K562 (cell line): ENCODE measurements around the gene FKBP9. TPM values are rescaled to one million over a fixed set of nuclear protein-coding genes. Genes with fewer than 3 reads are reported as not detected.
A peak's percentile ranks its signal among the peaks of the same experiment; 100 is the strongest.
"Not testable (repeated sequence)": the region's sequence is repeated elsewhere in the genome, so short reads cannot be mapped to it uniquely, and the experiment has no call there.

Experiments
- ATAC-seq: fragments of 200-7000 bp; cut with Tn5 transposase; 3 replicates; pipeline ENCODE4 v1.9.1; 2020; ENCODE audit warnings: moderate library complexity
- BruUV-seq: library from RNA; stranded (reverse); fragments of 400-500 nt; replicated peaks from 2 replicates; lab custom pipeline; 2021; lab: Mats Ljungman, UMichigan
- CTCF ChIA-PET: fragments of 300-600 bp; formaldehyde crosslinking; extraction: SDS; loops from one replicate; lab custom pipeline; 2021; ENCODE audit warnings: low intra/inter-chr PET ratio; lab: Yijun Ruan, JAX
- POLR2A ChIA-PET: fragments of 300-600, 350-650 bp; sonication (Branson Sonifier 250); formaldehyde crosslinking; extraction: SDS; loops from one replicate; lab custom pipeline; 2021; ENCODE audit warnings: antibody characterized with exemption, inconsistent platforms; lab: Yijun Ruan, JAX
- DNase-seq, 4 experiments: peaks; one replicate each; pipeline versions ENCODE4 v3.0.0 to v3.0.0-alpha.2; 2011 to 2018; ENCODE audit warnings: low spot score in 3 of 4, mixed read lengths in 3 of 4; ENCODE audit errors: extremely low read depth in 1 of 4
- FAIRE-seq: peaks from 2 replicates; lab custom pipeline; 2011; peaks lifted over from hg19 to GRCh38; lab: Jason Lieb, UNC
- H2AFZ ChIP-seq: 2 replicates; pipeline ENCODE4 v1.6.0; 2011; ENCODE audit warnings: low read depth, low read length, control low read depth, inconsistent platforms
- H3K27ac ChIP-seq: fragments of 200-600 bp; 3 replicates; pipeline ENCODE4 v1.8.0; 2011; ENCODE audit warnings: low read depth, mild to moderate bottlenecking, control low read depth, inconsistent platforms, low read length, moderate library complexity, mixed read lengths; ENCODE audit errors: extremely low read depth
- H3K27me3 ChIP-seq, 2 experiments: fragments of 300-600 bp in 1 of 2; 2 replicates in 1 of 2; 3 replicates in 1 of 2; pipeline versions ENCODE4 v1.6.0 to v1.8.0; 2011; ENCODE audit warnings: inconsistent platforms in 2 of 2, low read length in 2 of 2, mild to moderate bottlenecking in 1 of 2, mixed read lengths in 1 of 2, moderate library complexity in 1 of 2; ENCODE audit not compliant: control insufficient read depth in 2 of 2, insufficient read depth in 2 of 2
- H3K36me3 ChIP-seq: fragments of 300-600 bp; 3 replicates; pipeline ENCODE4 v1.8.0; 2011; ENCODE audit warnings: mild to moderate bottlenecking, low read length, inconsistent platforms; ENCODE audit not compliant: control insufficient read depth, insufficient read depth
- H3K4me1 ChIP-seq, 2 experiments: fragments of 200-600 bp in 1 of 2; replicated peaks in 1 of 2; 2 replicates in 1 of 2; 3 replicates in 1 of 2; pipeline versions ENCODE4 v1.5.1 to v1.8.0; 2011; ENCODE audit warnings: inconsistent platforms in 2 of 2, low read length in 2 of 2, mild to moderate bottlenecking in 1 of 2, mixed read lengths in 1 of 2, moderate library complexity in 1 of 2; ENCODE audit not compliant: control insufficient read depth in 2 of 2, insufficient read depth in 2 of 2
- H3K4me2 ChIP-seq: 2 replicates; pipeline ENCODE4 v1.6.1; 2011; ENCODE audit warnings: low read length, control low read depth, inconsistent platforms, mixed read lengths; ENCODE audit not compliant: insufficient read depth
- H3K4me3 ChIP-seq: fragments of 200-600 bp; sonication (generic), shearing (Covaris generic); 2 replicates; pipeline ENCODE4 v1.5.1; 2016; ENCODE audit warnings: control low read depth, inconsistent platforms
- H3K79me2 ChIP-seq: fragments of 200-600 bp; 3 replicates; pipeline ENCODE4 v1.8.0; 2011; ENCODE audit warnings: low read length, inconsistent platforms; ENCODE audit not compliant: control insufficient read depth, insufficient read depth
- H3K9ac ChIP-seq, 2 experiments: 2 replicates each; pipeline versions ENCODE4 v1.6.0 to v1.6.1; 2011; ENCODE audit warnings: low read depth in 2 of 2, low read length in 2 of 2, control low read depth in 1 of 2, inconsistent platforms in 1 of 2, mild to moderate bottlenecking in 1 of 2, mixed read lengths in 1 of 2; ENCODE audit not compliant: insufficient read depth in 1 of 2
- H3K9me1 ChIP-seq: one replicate; pipeline ENCODE4 v1.6.0; 2011; ENCODE audit warnings: inconsistent platforms, mild to moderate bottlenecking, low read length, moderate library complexity; ENCODE audit not compliant: control insufficient read depth, insufficient read depth
- H3K9me3 ChIP-seq: replicated peaks from 2 replicates; pipeline ENCODE4 v1.5.1; 2011; ENCODE audit warnings: low read depth, low read length, inconsistent platforms; ENCODE audit not compliant: control insufficient read depth, insufficient read depth
- H4K20me1 ChIP-seq: replicated peaks from 2 replicates; pipeline ENCODE4 v1.6.1; 2011; ENCODE audit warnings: low read length, inconsistent platforms, mixed read lengths; ENCODE audit not compliant: control insufficient read depth, insufficient read depth
- CTCF ChIP-seq, 3 experiments: IDR thresholded peaks in 2 of 3; conservative IDR thresholded peaks in 1 of 3; 2 replicates each; pipeline ENCODE4 v1.5.1; 2011 to 2012; ENCODE audit warnings: low read length in 3 of 3, mild to moderate bottlenecking in 3 of 3, control low read depth in 2 of 3, improper control_type of control experiment in 1 of 3, inconsistent platforms in 1 of 3, low read depth in 1 of 3, mixed read lengths in 1 of 3, moderate library complexity in 1 of 3; ENCODE audit not compliant: insufficient read depth in 2 of 3
- NFIC ChIP-seq: fragments of 450-650 bp; IDR thresholded peaks from 2 replicates; pipeline ENCODE4 v1.6.1; 2017; ENCODE audit warnings: mild to moderate bottlenecking, inconsistent platforms
- RAD21 ChIP-seq, 2 experiments: fragments of 250-450 bp in 1 of 2; fragments of 450-650 bp in 1 of 2; sonication (Bioruptor Pico) in 1 of 2; formaldehyde crosslinking in 1 of 2; IDR thresholded peaks in 1 of 2; conservative IDR thresholded peaks in 1 of 2; 2 replicates each; pipeline versions ENCODE4 v1.4.0 to v1.8.0; 2020 to 2022; ENCODE audit warnings: mild to moderate bottlenecking in 2 of 2, moderate library complexity in 1 of 2
- SRF ChIP-seq, 2 experiments: fragments of 250-450, 450-650 bp in 1 of 2; sonication (Bioruptor Pico) in 1 of 2; sonication (generic) in 1 of 2; formaldehyde crosslinking; IDR thresholded peaks; 2 replicates each; pipeline versions ENCODE4 v1.5.0 to v1.5.1; 2020 to 2022; ENCODE audit warnings: mild to moderate bottlenecking in 1 of 2, missing genetic modification reagents in 1 of 2
- TFAP4 ChIP-seq: sonication (generic); formaldehyde crosslinking; IDR thresholded peaks from 2 replicates; pipeline ENCODE4 v1.8.0; 2022; ENCODE audit warnings: missing genetic modification reagents, mild to moderate bottlenecking, moderate library complexity, borderline replicate concordance
- WGBS: fragments of 100-300 bp; shearing (Covaris generic); methylation state at CpG from one replicate; pipeline ENCODE4 v1.1.6; 2016; ENCODE audit warnings: low coverage, mixed read lengths; ENCODE audit not compliant: insufficient coverage; ENCODE audit errors: missing lambda C conversion rate; 5-methylcytosine and 5-hydroxymethylcytosine counted together
- in situ Hi-C: fragments of 300-500 bp; cut with MboI; formaldehyde crosslinking; loops from 4 replicates; pipeline ENCODE4 v1.15.0; 2018; ENCODE audit warnings: inconsistent platforms, mixed read lengths
- intact Hi-C: fragments of 100-400 bp; cut with micrococcal nuclease; formaldehyde crosslinking; loops from 2 replicates; pipeline ENCODE4 v1.14.2; 2022
- polyA plus RNA-seq, 8 experiments: library from polyadenylated mRNA; depleted of rRNA in 4 of 8; stranded (reverse) in 5 of 8; unstranded in 3 of 8; fragments of >200 nt; fragmentation: Nextera tagmentation in 2 of 8; fragmentation: Illumina TruSeq in 1 of 8; extraction: Ambion mirVana in 2 of 8; extraction: Trizol in 1 of 8; gene quantifications; 2 replicates each; pipeline versions ENCODE4 v1.2.1 to v1.2.3, GENCODE V29; 2011 to 2014; ENCODE audit warnings: inconsistent platforms in 1 of 8, missing spikeins in 1 of 8
- total RNA-seq, 7 experiments: library from RNA; depleted of rRNA in 6 of 7; stranded (reverse); fragments of >200 nt in 6 of 7; fragmentation: Illumina TruSeq in 2 of 7; extraction: Trizol in 2 of 7; gene quantifications; 2 replicates each; pipeline versions ENCODE4 v1.2.1 to v1.2.3, GENCODE V29; 2011 to 2021; ENCODE audit warnings: low replicate concordance in 1 of 7

The FKBP9 gene
- total and polyA plus RNA-seq, 9 of the 15 experiments (the other 6 are each of a cell fraction or from before 2014, with no cell fraction given), result 5.9 to 23.7 (median 15.8) TPM

- H3K79me2 ChIP-seq, H3K9me1 ChIP-seq, FAIRE-seq, H3K4me2 ChIP-seq, H3K9me3 ChIP-seq, H3K4me1 ChIP-seq, in situ Hi-C loops, H4K20me1 ChIP-seq, POLR2A ChIA-PET, intact Hi-C loops, H3K36me3 ChIP-seq, H3K4me3 ChIP-seq, CTCF ChIA-PET, BruUV-seq, H3K27ac ChIP-seq, H3K27me3 ChIP-seq, H2AFZ ChIP-seq: not testable (repeated sequence)
- 47% methylated on average over 5 of the region's 5 CpGs for WGBS
- 0 out of 4 replicates have a peak overlapping the region, but pooled peaks of 1 of the 2 experiments have one; percentile 50 for H3K9ac ChIP-seq
- DNase-seq (peak in 1 of 4 experiments; percentile 20), ATAC-seq (peak; percentile 32)
- peak; percentile 87 for TF ChIP-seq NFIC
These were observed 6.7 kb downstream of the FKBP9 start for GRCh38 chr7:32963880-32964301.

GRCh38 chr7:32964461-32965159 lies 7.4 kb downstream of the FKBP9 start:
- intact Hi-C loops, CTCF ChIA-PET, H3K27ac ChIP-seq, DNase-seq, H3K9me3 ChIP-seq, in situ Hi-C loops: not testable (repeated sequence)
- peak; percentile 97 for FAIRE-seq
- TF ChIP-seq RAD21 (CRISPR knock-in tag; conservative IDR thresholded peaks at IDR 0.05 in 1 of 2, IDR thresholded peaks at IDR 0.05 in 1 of 2) (peak in 1 of 2 experiments; percentile 54; a peak in 2 of 4 replicates), TFAP4 (peak; percentile 61; the same call in 1 of the 2 replicates), SRF (CRISPR knock-in tag; IDR thresholded peaks at IDR 0.05) (peak in 1 of 2 experiments; percentile 65; a peak in 1 of 4 replicates), CTCF (IDR thresholded peaks at IDR 0.05 in 2 of 3, conservative IDR thresholded peaks at IDR 0.05 in 1 of 3; ENCODE audit: insufficient read depth in 2 of 3, low read depth in 1 of 3, low read length in 3 of 3) (peak; percentile 21 to 54 (median 27); a peak in 4 of 6 replicates)
- TF ChIP-seq, all 486 proteins: peak for 4; not testable (repeated sequence) for 482
- POLR2A ChIA-PET, BruUV-seq, H3K4me3 ChIP-seq, H3K36me3 ChIP-seq, H4K20me1 ChIP-seq, H3K79me2 ChIP-seq, H3K27me3 ChIP-seq, H3K9me1 ChIP-seq, H3K4me1 ChIP-seq, H3K9ac ChIP-seq, H3K4me2 ChIP-seq: not testable (repeated sequence)
- WGBS, result 18% methylated on average over 3 of the region's 8 CpGs
- peak; percentile 97 for ATAC-seq
- H2AFZ ChIP-seq, result peak overlapping the region; percentile 72; the same call in 1 of the 2 replicates
